GM18511 (cell line): ENCODE results near the gene PKP3.
"Not testable (repeated sequence)": the region's sequence is repeated elsewhere in the genome, so short reads cannot be mapped to it uniquely, and the experiment has no call there.

Source experiments
- ATAC-seq: cut with Tn5 transposase; IDR thresholded peaks from one replicate; pipeline ENCODE4 v1.9.1; 2021; ENCODE audit warnings: mild to moderate bottlenecking, moderate library complexity; ENCODE audit not compliant: unreplicated experiment

The PKP3 gene

DNA sequence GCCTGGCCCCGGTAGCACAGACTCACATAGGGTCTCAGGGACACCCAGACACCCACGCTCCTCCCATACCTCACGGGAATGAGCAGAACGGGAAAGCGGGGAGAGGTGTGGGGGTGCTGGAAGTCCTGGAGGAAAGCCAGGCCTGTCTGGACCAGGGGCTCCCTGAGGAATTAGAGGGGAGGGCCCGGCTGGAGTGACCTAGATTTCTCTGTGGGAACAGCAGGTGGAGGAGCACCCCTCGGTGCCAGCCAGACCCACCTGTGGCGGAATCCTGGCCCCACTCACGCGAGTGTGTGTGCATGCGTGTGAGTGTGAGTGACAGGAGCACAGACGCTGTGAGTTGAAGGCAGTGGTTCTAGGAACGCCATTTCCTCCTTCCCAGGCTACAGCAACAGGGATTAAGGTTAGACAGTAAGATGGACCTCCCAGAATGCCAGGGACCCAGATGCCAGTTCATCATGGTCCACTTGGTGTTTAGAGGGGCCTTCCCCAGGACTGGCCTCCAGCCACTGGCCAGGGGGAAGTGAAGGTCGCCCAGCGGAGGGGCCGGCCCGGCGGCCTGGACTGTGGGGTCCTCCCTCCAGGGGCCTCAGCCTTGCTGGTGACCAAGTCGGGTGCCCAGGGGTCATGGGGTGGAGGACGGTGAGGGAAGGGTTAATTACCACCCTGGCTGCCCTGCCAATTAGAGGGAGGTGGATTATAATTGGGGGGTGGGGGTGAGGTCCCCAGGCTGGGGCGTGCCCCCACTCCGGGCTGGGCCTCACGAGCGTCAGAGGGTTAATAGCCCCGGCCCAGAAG lies 1.0 kb downstream of the PKP3 start:
- no peak for ATAC-seq

DNA sequence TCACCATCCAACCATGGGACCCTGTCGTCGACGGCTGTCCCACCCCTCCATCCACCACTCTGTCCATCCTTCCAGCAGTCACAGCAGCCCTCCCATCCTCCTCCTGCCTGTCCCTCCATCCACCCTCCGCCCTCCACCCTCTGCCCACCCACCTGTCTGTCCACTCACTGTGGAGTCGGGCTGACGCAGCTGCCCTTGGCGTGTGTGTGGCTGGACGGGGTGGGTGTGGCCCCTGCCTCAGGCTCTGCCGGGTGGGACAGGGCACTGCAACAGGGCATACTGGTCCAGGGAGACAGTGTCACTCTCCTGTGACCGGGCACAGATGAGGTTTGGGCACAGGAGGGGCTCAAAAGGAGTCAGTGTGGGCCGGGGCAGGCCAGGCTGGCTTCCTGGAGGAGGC lies 1.9 kb downstream of the PKP3 start:
- no peak for ATAC-seq

DNA sequence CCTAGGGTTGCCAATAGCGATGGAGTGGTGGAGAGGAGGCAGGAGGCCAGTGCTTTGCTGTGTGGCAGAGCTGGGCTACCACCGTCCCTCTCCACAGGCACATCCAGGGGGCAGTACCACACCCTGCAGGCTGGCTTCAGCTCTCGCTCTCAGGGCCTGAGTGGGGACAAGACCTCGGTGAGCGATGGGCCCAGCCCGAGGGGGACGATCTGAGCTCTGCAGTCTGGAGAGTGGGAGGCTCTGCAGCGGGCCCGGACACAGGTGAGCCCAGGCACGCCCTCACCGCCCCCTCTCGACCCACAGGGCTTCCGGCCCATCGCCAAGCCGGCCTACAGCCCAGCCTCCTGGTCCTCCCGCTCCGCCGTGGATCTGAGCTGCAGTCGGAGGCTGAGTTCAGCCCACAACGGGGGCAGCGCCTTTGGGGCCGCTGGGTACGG lies 2.5 kb downstream of the PKP3 start:
- ATAC-seq, result no peak

DNA sequence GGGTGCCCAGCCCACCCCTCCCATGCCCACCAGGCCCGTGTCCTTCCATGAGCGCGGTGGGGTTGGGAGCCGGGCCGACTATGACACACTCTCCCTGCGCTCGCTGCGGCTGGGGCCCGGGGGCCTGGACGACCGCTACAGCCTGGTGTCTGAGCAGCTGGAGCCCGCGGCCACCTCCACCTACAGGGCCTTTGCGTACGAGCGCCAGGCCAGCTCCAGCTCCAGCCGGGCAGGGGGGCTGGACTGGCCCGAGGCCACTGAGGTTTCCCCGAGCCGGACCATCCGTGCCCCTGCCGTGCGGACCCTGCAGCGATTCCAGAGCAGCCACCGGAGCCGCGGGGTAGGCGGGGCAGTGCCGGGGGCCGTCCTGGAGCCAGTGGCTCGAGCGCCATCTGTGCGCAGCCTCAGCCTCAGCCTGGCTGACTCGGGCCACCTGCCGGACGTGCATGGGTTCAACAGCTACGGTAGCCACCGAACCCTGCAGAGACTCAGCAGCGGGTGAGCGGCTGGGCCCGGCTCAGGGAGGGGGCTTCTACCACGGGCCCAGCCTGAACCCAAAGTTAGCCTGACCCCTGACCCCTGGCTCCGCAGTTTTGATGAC lies 3.0 kb downstream of the PKP3 start:
- no peak for ATAC-seq

DNA sequence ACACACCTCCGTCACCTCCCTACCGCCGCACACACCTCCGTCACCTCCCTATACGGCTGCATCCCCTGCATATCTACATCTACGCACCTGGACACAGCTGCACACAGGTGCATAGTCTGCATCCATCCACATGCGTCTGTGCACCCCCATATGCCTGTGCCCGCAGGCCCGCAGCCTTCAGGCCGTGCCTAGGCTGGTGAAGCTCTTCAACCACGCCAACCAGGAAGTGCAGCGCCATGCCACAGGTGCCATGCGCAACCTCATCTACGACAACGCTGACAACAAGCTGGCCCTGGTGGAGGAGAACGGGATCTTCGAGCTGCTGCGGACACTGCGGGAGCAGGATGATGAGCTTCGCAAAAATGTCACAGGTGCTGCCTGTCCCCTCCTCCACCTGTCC lies 4.8 kb downstream of the PKP3 start:
- no peak for ATAC-seq

DNA sequence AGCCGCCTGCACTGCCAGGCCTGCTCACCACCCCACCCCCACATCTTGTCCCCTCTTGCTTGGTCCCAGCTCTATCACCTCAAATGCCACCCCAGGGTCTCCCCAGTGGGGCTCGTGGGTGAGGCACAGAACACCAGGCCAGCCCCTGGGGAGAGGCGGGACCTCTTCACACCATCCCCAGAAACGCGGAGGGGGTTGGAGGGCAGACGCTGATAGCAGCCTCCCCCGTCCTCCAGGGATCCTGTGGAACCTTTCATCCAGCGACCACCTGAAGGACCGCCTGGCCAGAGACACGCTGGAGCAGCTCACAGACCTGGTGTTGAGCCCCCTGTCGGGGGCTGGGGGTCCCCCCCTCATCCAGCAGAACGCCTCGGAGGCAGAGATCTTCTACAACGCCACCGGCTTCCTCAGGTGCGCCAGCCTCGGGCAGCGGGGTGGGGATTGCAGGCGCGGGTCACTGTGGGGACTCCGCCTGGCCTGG lies 5.8 kb downstream of the PKP3 start:
- no peak for ATAC-seq

DNA sequence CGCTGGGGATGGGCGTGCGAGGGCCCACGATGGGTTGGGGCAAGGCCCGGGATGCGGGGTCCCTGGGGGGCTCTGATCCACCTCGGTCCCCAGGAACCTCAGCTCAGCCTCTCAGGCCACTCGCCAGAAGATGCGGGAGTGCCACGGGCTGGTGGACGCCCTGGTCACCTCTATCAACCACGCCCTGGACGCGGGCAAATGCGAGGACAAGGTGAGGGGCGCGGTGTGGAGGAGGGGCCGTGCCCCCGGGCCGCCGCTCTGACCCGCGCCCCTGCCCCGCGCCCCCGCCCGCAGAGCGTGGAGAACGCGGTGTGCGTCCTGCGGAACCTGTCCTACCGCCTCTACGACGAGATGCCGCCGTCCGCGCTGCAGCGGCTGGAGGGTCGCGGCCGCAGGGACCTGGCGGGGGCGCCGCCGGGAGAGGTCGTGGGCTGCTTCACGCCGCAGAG lies 6.3 kb downstream of the PKP3 start:
- ATAC-seq, result no peak

DNA sequence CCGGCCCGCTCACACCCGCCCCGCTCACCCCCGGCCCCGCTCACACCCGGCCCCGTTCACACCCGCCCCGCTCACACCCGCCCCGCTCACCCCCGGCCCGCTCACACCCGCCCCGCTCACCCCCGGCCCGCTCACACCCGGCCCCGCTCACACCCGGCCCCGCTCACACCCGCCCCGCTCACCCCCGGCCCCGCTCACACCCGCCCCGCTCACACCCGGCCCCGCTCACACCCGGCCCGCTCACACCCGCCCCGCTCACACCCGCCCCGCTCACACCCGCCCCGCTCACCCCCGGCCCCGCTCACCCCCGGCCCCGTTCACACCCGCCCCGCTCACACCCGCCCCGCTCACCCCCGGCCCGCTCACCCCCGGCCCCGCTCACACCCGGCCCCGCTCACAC lies 7.2 kb downstream of the PKP3 start:
- not testable (repeated sequence) for ATAC-seq

DNA sequence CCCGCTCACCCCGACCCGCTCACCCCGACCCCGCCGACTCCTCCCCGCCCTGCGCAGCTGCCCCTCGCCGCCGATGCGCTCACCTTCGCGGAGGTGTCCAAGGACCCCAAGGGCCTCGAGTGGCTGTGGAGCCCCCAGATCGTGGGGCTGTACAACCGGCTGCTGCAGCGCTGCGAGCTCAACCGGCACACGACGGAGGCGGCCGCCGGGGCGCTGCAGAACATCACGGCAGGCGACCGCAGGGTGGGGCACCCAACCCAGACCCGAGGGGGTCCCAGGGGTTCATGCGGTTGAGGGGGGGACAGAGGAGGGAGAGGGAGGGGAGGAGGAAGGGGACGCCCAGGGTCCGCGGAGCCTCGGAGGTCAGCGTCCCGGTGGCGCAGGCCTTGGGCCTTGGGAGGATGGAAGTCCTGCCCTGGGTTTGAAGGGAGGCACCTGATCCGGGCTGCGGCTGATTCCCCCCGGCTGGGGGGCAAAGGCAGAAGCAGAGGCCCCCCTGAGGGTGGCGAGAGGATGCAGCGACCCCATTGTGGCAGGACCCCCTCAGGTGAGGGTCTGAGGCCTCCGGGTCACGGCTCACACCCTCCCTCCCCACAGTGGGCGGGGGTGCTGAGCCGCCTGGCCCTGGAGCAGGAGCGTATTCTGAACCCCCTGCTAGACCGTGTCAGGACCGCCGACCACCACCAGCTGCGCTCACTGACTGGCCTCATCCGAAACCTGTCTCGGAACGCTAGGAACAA lies 9.2 kb downstream of the PKP3 start:
- ATAC-seq, result no peak

DNA sequence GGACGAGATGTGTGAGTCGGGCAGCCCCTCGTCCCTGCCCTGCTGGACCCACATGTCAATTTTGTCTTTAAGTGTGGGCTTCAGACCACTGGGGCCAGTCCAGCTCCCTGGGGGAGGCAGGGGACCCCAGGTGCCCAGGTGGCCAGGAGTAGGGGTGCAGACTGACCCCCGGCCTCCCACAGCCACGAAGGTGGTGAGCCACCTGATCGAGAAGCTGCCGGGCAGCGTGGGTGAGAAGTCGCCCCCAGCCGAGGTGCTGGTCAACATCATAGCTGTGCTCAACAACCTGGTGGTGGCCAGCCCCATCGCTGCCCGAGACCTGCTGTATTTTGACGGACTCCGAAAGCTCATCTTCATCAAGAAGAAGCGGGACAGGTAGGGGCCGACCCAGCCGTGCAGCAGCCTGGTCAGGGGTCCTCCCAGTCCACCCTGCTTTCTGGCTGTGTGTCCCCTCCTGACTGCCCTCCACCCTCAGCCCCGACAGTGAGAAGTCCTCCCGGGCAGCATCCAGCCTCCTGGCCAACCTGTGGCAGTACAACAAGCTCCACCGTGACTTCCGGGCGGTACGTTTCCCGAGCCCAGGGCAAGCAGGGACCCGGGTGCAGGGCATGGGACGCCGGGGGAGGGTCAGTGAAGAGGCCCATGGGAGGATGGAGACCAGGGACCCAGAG lies 9.9 kb downstream of the PKP3 start:
- ATAC-seq, result no peak

DNA sequence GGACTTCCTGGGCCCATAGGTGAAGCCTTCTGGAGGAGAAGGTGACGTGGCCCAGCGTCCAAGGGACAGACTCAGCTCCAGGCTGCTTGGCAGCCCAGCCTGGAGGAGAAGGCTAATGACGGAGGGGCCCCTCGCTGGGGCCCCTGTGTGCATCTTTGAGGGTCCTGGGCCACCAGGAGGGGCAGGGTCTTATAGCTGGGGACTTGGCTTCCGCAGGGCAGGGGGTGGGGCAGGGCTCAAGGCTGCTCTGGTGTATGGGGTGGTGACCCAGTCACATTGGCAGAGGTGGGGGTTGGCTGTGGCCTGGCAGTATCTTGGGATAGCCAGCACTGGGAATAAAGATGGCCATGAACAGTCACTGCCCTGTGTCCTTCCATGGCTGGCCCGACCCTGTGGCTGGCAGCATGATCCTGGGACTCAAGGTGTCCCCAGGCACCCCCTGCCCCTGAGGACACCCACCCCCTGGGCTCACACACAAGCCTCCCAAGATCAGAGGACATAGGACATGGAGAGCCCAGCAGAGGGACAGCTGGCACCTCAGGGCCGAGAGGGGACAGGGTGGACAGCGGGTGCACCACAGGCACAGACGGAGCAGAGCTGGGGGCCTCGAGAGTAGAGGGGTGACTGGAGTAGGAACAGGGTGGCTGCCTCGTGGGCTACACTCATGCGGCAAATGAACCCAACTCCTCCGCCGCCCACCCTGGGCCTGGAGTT lies 10.7 kb downstream of the PKP3 start:
- no peak for ATAC-seq

DNA sequence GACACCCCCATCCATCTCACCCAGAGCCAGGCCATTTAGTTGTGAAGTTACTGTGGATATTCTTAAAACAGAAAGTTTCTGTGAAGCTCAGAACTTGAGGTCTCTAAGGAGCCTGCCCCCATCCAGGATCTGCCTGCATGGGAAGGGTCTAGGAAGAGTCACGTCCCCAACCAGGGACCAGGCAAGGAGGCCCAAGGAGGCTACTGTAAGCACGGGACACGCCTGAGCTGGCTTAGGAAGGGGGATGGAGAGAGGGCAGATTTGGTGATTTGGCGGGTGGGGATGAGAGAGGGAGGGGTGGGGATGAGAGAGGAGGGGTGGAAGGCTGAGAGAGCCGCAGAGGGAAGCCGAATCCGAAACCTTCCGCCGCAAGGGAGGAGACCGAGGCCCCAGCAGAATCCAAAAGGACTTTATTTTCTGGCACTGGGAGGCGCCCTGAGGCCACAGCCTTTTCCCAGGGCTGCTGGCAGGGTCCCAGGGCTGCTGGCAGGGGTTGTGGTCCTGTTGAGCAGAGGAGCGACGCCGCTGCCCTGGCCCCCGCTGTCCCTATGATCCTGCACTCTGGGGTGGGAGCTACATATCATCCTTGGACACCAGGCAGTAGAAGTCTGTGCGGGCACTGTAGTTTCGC lies 11.4 kb downstream of the PKP3 start:
- ATAC-seq, result no peak

DNA sequence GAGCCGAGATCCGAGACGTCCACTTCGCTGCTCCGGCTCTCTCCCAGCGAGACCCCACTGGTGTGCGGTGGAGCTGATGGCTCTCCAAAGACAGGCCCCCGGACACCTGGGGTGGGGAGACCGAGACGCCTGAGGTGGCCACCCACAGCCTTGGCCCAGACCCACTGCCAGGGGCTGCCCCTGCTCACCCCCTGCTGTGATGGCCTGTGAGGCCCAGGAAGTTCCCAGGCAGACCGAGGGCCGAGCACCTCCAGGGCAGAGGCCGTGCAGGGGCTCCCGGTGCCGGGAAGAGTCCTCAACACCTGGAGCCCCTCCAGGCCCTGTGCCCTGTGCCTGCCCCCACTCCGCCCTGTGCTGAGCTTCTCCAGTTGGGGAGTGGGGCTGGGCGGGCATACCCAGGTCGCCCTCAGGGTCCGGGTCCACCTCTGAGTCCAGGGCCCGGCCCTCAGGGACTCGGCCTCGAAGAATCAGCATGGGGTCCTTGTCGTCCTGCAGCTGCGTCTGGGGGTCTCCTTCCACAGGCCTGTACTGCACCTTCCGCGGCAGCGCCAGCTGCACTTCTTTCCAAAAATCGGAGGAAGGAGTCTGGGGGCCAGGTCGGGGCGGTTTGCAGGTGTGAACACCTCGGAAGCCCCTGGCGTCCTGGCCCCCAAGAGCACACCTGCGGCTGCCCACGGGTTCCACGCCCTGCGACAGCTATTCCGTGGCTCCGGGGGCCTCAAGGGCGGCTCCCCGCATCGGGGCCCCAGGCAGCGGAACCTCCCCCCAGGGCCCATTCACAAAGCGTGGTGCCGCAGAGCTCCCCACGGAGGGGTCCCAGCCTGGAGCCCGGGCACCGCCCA lies 12.2 kb downstream of the PKP3 start:
- ATAC-seq, result no peak

DNA sequence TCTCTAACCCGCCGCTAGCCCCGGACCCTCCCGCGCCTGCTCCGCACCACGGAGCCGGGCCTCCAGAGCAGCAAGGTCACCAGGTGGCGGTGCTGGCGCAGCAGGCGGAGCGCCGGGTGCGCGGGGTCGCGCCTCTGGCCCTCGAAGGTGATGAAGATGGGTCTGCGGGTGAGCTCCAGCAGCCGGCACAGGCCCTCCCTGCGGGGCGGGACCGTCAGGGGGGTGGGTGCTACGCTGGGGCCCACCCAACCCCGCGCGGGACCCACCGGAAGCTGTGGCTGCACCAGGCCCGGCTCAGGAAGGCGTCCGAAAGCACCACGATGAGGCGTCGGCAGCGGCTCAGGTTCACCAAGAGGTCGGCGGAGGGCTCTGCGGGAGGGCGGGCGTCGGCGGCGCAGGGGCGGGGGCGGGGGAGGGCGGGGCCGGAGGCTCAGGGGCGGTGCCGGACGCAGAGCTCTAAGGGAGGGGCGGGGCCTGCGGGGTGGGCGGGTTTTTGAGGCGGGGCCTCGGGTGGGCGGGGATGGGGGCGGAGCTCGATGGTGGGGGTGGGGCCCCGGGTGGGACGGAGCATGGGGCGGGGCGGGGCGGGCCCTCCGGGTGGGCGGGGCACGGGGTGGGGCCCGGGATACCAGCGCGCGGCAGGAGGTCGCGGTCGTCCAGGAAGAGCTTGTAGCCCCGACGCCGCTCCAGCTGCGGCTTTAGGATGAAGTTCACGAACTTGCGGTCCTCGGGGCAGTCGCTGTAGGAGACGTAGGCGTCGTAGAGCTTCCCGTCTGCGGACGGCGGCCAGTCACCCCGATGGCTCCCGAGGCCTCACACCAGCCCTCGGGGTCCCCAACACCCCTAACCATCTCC lies 13.0 kb downstream of the PKP3 start:
- ATAC-seq, result peak; percentile 80

DNA sequence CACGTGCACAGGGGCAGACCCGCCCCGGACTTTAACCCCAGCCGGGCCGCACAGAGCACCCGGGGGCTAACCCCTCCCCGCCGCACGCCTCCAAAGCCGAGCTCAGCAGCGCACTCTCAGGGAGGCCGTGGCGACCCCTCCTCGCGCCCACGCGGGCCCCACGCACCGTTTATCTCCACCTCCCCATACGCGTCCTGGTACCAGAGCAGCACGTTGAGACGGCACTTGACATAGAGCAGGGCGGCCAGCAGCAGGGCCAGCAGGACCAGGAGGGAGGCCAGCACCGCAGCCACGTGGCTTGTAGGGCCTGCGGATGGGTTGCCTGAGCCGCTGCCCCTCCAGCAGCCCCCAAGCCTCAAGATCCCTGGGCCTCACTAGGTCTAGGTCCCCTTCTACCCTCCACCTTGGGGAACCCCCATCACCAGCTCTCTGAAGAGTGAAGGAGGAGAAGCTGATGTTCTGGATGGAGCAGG lies 13.7 kb downstream of the PKP3 start:
- peak; percentile 6 for ATAC-seq

DNA sequence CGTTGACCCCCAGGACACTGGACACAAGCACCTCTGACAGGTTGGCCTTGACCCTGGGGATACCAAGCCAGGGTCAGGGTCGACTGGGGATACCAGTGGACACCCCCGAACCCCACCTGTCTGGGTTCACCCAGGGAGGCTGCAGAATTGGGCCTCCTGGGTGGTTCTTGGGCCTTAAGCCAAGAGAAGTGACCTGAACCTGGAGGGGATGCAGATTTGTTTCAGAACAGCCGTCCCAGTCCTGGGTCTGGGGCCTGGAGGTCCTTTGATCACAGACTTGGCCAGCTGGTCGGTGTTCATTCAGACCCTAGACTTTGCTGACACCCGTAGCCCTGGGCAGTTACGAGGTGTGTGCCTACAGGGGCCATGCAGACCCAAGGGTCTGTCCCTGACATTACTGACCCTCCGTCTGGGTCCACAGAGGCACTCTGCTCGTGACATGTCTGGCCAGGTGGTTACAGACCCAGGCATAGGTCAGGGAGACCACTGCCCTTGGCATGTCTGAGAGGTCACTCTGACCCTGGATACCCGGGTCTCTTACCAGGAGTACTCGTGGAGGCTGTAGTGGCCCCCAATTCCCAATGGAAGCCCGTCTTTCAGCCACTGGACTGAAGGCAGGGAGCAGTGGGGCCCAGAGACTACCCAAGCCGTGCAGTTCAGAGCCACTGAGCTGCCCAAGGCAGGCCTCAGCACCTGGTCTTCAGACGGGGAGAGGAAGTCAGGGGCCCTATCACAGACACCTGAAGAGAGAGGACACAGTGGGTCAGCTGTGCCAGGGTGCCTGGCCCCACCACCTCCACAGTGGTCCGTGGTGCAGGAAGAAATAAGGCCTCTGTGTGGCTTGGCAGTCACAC lies 14.4 kb downstream of the PKP3 start:
- no peak for ATAC-seq

DNA sequence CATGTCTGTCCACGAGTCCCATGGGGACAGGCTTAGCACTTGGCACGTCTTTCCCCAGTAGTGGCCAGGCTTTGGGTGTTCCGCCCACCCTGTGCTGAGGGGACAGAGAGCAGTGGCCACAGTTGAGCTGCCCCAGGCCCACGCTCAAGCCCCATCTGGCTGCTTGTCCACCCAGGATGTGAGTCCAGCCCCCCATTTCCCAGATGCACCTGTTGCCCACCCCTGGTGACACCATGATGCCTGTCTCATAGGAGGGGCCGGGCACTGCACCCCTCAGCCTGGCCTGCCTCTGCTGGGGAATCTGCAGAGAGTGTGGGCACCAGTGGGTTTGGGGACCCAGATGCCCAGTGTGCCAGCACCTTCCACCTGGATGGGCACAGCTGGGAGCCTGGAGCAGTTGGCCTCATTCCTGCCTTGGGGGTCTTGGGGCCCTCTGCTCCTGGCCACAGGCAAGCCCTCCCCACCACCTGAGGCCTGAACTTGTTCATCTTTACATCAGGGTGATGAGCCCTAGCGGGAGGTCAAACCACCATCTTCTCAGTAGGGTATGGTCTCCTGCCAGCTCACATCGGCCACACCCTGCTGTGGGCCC lies 15.1 kb downstream of the PKP3 start:
- no peak for ATAC-seq
